Activated CD8-positive, alpha-beta memory T cell treated with anti-CD3 and anti-CD28 coated beads, Interleukin-2, amount 50 U/mL, for 4 hours (primary cell): ENCODE results near the gene CYFIP2.

Source experiments
- DNase-seq: peaks from one replicate; pipeline ENCODE4 v3.0.0-alpha.2; 2020

Gene CYFIP2

GRCh38 chr5:157328277-157328912 is 62.5 kb downstream of the CYFIP2 start:
- peak; percentile 49 for DNase-seq

- DNase-seq = no peak
Measured at GRCh38 chr5:157331807-157332206, 65.9 kb downstream of the CYFIP2 start.

GRCh38 chr5:157335534-157336422 is 69.9 kb downstream of the CYFIP2 start:
- DNase-seq = no peak

DNA sequence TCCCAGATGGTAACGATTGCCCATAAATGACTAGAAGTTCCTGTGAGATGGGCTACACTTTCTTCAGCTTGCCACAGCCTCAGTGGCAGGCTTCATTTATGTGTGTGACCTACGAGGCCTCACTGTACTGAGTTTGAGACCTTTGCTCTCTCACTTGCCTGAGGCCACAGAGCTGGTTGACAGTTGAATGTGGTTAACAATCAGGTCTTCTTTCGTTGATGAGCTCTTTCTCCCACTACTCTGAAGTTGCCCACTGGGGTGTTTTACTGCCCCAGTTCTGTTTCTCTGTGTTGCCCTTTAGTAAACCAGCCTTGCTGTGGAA is 70.5 kb downstream of the CYFIP2 start:
- DNase-seq = no peak

- DNase-seq = no peak
Measured at GRCh38 chr5:157339409-157339808, 73.5 kb downstream of the CYFIP2 start.

- peak; percentile 27 for DNase-seq
Measured at GRCh38 chr5:157342822-157343402, 77.0 kb downstream of the CYFIP2 start.

- DNase-seq = no peak
Measured at GRCh38 chr5:157343842-157344790, 78.2 kb downstream of the CYFIP2 start.

DNA sequence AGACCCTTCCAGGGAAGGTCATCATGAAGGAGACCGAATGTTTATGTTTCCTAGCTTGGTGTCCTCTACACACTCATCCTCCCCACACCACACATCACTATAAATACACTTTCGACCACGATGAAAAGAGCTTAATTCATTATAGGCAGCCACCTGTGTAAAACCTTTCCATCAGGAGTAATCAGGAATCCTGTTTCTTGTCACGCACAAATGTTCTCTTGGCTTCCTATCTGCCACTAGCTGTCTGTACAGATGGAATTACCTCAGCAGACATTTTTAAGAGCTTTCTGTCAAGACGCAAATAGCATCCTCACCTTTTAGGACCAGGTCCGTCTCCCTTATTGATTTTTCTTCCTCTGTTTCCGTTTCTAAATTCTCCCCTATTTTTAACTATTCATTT is 79.1 kb downstream of the CYFIP2 start:
- no peak for DNase-seq

DNA sequence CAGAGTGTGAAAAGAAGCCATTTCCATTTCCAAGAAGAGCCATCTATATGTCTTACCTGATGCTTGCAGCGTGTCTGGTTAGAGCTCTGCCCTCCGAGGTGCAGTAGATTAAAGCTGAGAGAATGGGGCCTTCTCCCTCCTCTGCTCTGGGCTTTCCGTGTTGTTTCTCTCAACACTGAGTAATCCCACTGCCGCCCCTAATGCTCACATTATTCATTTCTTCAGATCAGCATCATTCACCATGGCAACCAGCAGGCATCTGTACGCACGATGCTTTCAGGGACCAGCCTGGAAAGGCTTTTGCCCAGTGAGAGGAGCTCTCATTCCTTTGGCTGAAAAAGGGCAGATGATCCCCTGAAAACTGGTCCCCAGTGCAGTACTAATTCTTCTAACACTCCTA is 79.6 kb downstream of the CYFIP2 start:
- DNase-seq = no peak

- DNase-seq = no peak
Measured at GRCh38 chr5:157347301-157348048, 81.6 kb downstream of the CYFIP2 start.

- DNase-seq = no peak
Measured at GRCh38 chr5:157348049-157348400, 82.1 kb downstream of the CYFIP2 start.

DNA sequence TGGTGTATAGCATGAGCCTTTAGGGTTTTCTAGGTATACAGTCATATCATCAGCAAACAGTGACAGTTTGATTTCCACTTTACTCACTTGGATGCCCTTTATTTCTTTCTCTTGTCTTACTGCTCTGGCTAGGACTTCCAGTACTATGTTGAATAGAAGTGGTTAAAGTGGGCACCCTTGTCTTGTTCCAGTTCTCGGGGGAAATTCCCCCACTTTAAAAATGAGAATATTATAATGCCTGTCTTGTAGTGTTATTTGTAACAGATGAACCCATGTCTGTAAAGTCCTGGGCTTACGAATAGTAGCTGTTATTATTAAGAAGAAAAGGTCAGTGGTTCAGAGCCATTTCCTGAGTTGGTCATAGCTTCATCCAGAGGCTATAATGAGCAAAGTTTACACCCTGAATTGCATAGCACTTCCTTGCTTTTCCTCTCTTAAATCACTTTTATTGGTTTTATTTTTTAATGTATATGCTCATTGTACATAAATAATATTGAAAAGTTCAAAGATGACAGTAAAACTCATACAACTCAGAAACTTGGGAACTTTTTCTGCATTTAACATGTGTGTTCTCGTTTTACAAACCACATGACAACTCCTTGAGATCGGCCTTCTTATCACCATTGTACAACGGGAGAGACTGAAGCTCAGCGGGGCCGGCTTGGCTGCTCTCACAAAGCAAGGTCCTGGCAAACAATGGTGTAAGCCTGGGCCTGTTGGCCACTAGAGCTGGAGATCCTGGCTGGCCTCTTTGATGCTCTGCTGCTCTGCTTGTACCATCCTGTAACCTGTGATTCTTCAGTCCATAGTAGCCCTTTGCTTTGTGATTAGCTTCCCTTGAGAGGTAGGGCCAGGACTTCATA is 85.2 kb downstream of the CYFIP2 start:
- DNase-seq = no peak

DNA sequence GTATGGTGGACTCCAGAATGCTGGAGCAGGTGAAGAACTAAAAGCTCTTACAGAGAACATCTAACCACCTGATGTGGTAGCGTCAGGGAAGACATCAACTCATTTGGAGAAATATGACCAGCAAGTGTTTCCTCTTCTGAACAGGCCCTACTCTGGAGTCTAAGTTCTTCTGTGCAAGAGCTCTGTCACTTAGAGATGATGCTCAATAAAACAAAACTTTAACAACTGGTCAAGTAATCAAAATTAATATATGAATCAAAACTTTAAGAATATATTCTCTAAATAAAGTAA is 85.8 kb downstream of the CYFIP2 start:
- DNase-seq = no peak

- no peak for DNase-seq
Measured at GRCh38 chr5:157352756-157353340, 86.9 kb downstream of the CYFIP2 start.

- no peak for DNase-seq
Measured at GRCh38 chr5:157354800-157355199, 88.9 kb downstream of the CYFIP2 start.

DNA sequence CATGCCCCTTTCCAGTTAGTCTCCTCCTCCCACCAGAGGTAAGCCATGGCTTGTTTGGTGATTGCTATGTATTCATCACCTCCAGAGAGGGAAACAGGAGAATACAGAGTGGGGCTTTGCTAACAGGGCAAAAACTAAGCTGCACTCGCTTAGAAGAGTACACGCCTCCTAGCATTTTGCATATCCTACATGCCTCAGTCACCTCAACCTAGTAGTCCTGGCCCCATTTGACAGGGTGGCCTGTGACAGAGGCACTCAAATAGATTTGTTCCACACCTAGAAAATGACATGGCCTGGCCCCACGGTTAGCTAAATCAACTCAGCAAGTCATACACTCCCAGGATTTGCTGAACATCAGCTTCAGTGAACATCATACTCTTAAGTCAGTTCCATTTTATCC is 90.7 kb downstream of the CYFIP2 start:
- DNase-seq = no peak

GRCh38 chr5:157357823-157358222 is 91.9 kb downstream of the CYFIP2 start:
- no peak for DNase-seq

GRCh38 chr5:157358871-157359270 is 92.9 kb downstream of the CYFIP2 start:
- DNase-seq = no peak

DNA sequence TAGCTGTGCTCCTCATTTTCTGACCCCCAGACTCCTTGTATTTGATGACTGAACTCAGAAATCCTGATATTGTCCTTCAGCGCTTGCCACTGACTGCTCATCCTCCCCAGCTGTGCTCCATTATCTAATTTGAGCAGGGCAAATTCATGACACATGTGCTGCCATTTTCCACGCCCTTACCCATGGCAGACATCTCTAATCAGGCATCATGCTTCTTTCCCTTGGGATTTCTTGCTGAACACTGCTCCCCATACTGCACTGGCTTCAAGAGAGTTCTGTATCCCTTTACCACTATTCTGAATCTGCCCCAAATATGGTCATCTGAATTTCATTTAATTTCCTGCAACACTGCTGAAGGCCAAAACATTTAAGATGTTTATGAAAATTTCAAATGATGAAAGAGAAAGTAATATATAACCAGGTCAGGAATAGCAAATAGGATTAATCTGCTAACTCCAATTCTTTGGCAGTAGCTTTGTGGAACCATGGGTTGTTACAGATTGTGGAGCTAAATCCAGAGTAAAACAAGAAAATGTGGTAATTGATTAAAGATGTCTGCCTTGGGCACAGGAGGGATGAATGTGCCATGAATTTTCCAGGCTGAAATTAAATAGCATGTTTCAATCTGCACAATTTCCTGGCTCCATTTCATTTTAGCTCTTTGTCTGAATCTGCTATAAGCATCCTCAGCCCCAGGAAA is 93.6 kb downstream of the CYFIP2 start:
- DNase-seq = no peak

- DNase-seq = no peak
Measured at GRCh38 chr5:157362012-157362411, 96.1 kb downstream of the CYFIP2 start.

GRCh38 chr5:157362502-157362901 is 96.6 kb downstream of the CYFIP2 start:
- DNase-seq = no peak
